SU-DHL-6 (cell line): ENCODE results near the gene PRKAG1.

Experiments used
- CTCF ChIP-seq: fragments of 200-600 bp; sonication (generic); IDR thresholded peaks from one replicate; pipeline ENCODE4 v1.5.1; 2017; ENCODE audit warnings: antibody characterized with exemption, mild to moderate bottlenecking, low read length, moderate library complexity; ENCODE audit not compliant: insufficient read depth, poor library complexity, severe bottlenecking
- EZH2phosphoT487 ChIP-seq: fragments of 200-600 bp; sonication (generic), shearing (Covaris generic); conservative IDR thresholded peaks from 2 replicates; pipeline ENCODE4 v1.6.1; 2018; ENCODE audit warnings: mild to moderate bottlenecking, antibody characterized with exemption, low read length, moderate library complexity, mixed read lengths

DNA sequence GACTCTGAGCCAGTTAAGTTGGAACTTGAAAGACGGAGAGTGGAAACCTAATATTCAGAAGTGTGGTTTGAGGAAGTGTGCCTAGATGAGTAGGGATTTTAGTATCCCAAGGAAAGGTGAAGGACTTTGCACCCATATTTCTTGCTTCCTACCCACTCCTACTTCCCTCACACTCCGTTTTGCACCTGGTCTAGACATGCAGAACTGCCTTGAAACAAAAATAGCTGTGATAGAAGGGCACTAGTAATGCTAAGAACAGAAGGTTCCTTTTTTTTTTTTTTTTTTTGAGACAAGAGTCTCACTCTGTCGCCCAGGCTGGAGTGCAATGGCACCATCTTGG is 60.6 kb downstream of the PRKAG1 start:
- TF ChIP-seq CTCF, result no peak
- no peak for TF ChIP-seq EZH2phosphoT487
